ENCODE data around the gene NLN.
"Not testable (repeated sequence)": the region's sequence is repeated elsewhere in the genome, so short reads cannot be mapped to it uniquely, and the experiment has no call there.

Gene NLN

DNA sequence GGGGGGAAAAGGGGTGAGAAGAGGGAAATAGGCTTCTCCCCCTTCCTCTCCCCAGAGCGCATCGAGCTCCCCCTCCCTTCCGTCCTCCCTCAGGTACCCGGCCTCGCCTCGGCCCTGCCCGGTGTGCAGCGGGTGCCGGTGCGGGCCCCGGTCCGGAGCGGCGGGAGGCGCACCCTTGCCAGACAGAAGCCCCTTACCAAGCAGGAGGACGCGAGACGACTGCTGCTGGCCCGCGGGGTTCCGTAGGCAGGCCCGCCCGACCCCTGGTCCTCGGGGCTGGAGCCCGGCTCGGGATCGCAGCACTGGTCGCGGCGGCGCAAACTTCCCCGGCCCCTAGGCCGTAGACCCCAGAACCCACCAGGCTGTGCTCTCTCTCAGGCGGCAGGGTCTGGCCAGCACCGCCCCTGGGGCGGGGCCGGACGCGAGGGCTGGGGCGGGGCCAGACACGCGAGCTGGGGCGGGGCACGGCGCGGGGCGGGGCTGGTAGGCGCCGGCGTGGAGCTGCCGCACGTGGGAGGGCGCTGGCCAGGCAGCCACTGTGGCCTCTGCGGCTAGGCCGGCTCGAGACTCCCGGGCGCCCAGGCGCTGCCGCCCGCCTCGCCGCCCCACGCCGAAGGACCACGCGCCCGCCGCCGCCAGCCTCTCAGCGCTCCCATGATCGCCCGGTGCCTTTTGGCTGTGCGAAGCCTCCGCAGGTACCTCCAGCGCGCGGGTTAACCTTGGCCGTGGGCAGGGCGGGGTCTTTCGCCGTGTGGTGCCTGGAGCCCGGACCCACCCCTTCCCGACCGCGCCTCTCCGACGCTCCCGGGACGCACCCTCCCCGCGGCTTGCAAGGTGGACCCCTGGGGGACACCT is at the start of gene NLN, which contains the start of gene SGTB:
Gene NLN, plus strand, starts transcription at position 486 of the 855 bp plus-strand sequence. Its CDS starts 169 bp downstream, at position 655.
Gene SGTB, minus strand, starts transcription at position 390 of the 855 bp plus-strand sequence. CDS start 1,302 bp downstream, outside the sequence.
- no peaks in the 10 kb centered on the region for H3K36me3 Mint-ChIP-seq
- peaks cover 27% of the 10 kb centered on the region for H3K4me1 Mint-ChIP-seq (ENCODE audit: low read depth)
- no peaks in the 10 kb centered on the region for H3K27me3 Mint-ChIP-seq
- peak within 1 kb of the TSS; percentile 97 for H3K27ac Mint-ChIP-seq
- H3K4me3 Mint-ChIP-seq, result peak within 1 kb of the TSS; percentile 92
- H3K9me3 Mint-ChIP-seq (ENCODE audit: low read depth), result no peaks in the 10 kb centered on the region

DNA sequence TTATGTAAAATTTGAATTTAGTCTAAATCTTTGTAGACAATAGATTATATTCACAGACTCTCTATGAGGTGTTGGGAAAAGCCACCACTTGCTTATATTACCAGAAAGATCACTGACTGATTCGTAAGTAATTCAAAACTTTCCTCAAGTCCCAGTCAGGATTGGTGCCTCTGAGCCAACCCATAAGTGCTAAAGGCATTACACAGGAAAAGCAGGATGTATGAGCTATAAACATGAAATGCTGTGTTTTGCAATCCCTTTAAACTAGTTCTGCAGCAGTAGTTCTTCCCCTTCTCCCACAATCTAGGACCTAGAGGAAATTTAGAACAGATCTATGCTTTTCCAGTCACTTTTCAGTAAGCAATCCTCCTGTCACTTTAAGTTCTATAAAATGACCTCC is 49.2 kb upstream of the NLN start:
- H3K9me3 Mint-ChIP-seq (ENCODE audit: low read depth), result no peaks in the 10 kb centered on the region
- H3K4me3 Mint-ChIP-seq, result no peak overlapping the region
- no peaks in the 10 kb centered on the region for H3K27me3 Mint-ChIP-seq
- H3K27ac Mint-ChIP-seq, result peak overlapping the region; percentile 50
- H3K4me1 Mint-ChIP-seq (ENCODE audit: low read depth), result peaks cover 33% of the 10 kb centered on the region
- peaks cover 7% of the 10 kb centered on the region for H3K36me3 Mint-ChIP-seq

DNA sequence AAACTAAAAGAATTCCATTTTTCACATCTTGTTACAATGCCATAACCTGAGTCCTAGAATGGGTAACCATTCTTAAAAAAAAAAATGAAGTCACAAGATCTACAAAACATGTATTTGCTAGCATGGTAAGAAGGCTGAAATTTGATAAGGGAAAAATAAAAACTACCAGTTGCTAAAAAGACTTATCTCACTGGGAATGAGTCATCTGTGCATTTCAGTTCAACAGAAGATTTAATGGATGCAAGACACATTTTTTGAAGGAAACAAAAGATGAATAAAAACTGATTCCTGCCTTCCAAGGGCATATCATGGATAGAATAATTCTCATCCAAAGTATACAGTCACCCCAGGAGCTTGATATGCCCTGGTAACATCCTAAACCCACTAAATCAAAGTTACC is 47.3 kb upstream of the NLN start:
- no peaks in the 10 kb centered on the region for H3K27me3 Mint-ChIP-seq
- H3K4me3 Mint-ChIP-seq, result no peak overlapping the region
- H3K27ac Mint-ChIP-seq, result peak overlapping the region; percentile 86
- peaks cover 46% of the 10 kb centered on the region for H3K4me1 Mint-ChIP-seq (ENCODE audit: low read depth)
- peaks cover 14% of the 10 kb centered on the region for H3K36me3 Mint-ChIP-seq
- H3K9me3 Mint-ChIP-seq (ENCODE audit: low read depth), result no peaks in the 10 kb centered on the region

DNA sequence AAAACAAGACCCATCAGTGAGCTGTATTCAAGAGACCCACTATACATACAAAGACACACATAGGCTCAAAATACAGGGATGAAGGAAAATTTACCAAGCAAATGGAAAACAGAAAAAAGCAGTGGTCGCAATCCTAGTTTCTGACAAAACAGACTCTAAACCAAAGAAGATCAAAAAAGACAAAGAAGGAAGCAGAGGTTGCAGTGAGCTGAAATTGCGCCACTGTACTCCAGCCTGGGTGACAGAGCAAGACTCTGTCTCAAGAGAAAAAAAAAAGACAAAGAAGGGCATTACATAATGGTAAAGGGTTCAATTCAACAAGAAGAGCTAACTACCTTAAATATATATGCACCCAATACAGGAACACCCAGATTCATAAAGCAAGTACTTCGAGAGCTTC is 45.9 kb upstream of the NLN start:
- H3K4me3 Mint-ChIP-seq, result peak overlapping the region; percentile 12
- H3K4me1 Mint-ChIP-seq (ENCODE audit: low read depth), result peaks cover 53% of the 10 kb centered on the region
- H3K9me3 Mint-ChIP-seq (ENCODE audit: low read depth); H3K27me3 Mint-ChIP-seq: not testable (repeated sequence)
- peak overlapping the region; percentile 86 for H3K27ac Mint-ChIP-seq
- peaks cover 25% of the 10 kb centered on the region for H3K36me3 Mint-ChIP-seq

DNA sequence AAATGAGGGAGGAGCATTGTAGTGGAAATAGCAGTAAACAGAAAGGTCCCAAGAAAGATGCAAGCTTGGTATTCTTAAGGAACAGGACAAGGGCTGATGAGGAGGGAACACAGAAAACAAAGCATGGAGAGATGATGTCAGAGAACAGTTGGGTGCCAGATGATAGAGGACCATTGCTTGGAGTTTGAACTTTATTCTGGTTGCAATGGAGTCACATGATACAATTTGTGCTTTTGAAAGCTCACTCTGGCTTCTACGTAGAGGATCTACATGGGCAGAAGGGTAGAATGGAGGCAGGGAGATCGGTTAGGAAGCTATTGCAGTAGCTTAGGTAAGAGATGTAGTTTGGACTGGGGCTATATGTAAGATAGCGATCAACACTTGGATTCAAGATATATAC is 39.9 kb upstream of the NLN start:
- Mint-ChIP-seq H3K36me3 (peaks cover 38% of the 10 kb centered on the region), H3K27me3 (no peaks in the 10 kb centered on the region)

DNA sequence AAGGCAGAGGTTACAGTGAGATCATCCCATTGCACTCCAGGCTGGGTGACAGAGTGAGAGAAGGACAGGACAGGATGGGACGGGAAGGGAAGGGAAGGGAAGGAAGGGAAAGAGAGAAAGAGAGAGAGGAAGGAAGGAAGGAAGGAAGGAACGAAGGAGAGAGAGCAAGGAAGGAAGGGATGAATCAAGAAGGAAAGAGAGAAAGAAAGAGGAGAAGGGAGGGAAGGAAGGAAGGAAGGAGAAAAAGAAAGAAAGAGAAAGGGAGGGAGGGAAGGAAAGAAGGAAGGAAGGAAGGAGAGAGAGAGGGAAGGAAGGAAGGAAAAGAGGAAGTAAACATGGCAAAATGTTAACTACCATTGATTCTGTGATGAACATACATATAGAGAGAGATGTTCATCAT is 28.9 kb upstream of the NLN start:
- Mint-ChIP-seq H3K9me3 (ENCODE audit: low read depth) (no peaks in the 10 kb centered on the region), H3K27me3 (no peaks in the 10 kb centered on the region), H3K4me1 (ENCODE audit: low read depth) (peaks cover 7% of the 10 kb centered on the region), H3K4me3 (no peak overlapping the region), H3K36me3 (peaks cover 10% of the 10 kb centered on the region), H3K27ac (no peak overlapping the region)

More for the DNA sequence above, 39.9 kb upstream of the NLN start:
- peak overlapping the region; percentile 4 for H3K27ac Mint-ChIP-seq
- peaks cover 38% of the 10 kb centered on the region for H3K4me1 Mint-ChIP-seq (ENCODE audit: low read depth)
- H3K9me3 Mint-ChIP-seq (ENCODE audit: low read depth), result no peaks in the 10 kb centered on the region
- H3K4me3 Mint-ChIP-seq, result no peak overlapping the region

DNA sequence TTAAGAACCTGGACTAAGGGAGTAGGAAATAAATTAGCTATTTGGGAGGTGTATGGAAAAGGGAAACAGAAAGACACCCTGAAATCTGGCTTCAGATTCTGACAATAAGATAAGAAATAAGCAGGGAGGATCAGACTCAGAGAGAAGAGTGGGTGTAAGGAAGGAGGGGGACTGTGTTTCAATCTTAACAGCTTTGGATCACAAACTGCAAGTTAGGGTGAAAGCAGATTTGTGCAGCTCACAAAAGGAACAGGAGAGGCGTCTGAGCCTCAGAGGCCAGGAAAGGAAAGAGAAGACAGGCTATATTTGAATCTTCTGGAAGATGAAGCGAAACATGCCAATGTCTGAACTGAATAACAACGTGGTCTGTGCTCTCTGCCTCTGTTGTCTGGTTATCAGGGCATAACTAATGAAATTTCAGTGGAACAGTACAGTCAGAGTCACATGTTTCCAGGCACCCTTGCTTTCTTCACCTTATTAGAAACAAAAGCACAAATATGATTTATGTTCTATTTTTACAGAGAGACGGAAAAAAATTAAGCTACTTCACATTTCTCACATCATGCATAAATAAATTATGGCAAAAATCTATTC is 26.7 kb upstream of the NLN start:
- Mint-ChIP-seq H3K27me3 (no peaks in the 10 kb centered on the region), H3K9me3 (ENCODE audit: low read depth) (no peaks in the 10 kb centered on the region), H3K27ac (no peak overlapping the region), H3K4me1 (ENCODE audit: low read depth) (peaks cover 14% of the 10 kb centered on the region), H3K4me3 (no peak overlapping the region), H3K36me3 (peaks cover 24% of the 10 kb centered on the region)

DNA sequence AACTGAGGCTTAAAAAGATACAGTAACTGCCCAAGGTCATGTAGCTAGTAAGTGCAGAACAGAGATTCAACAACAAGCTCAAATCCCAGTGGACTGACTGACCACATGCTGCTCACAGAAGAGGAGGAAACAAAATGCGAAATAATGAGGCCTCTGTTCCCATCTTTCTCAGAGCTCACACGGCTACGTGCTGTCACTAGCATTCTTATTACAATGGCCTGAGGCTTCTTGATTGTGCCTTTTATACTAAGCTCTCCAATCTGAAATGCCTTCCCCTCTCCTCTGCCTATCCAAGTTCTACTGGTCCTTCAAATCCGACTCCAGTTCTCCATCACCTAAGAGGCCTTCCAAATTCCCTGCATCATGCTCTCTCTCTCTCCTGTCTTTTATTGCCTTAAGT is 26.1 kb upstream of the NLN start:
- H3K4me3 Mint-ChIP-seq, result no peak overlapping the region
- H3K4me1 Mint-ChIP-seq (ENCODE audit: low read depth), result peaks cover 13% of the 10 kb centered on the region
- no peaks in the 10 kb centered on the region for H3K9me3 Mint-ChIP-seq (ENCODE audit: low read depth)
- H3K27ac Mint-ChIP-seq, result no peak overlapping the region
- no peaks in the 10 kb centered on the region for H3K27me3 Mint-ChIP-seq
- peaks cover 21% of the 10 kb centered on the region for H3K36me3 Mint-ChIP-seq

DNA sequence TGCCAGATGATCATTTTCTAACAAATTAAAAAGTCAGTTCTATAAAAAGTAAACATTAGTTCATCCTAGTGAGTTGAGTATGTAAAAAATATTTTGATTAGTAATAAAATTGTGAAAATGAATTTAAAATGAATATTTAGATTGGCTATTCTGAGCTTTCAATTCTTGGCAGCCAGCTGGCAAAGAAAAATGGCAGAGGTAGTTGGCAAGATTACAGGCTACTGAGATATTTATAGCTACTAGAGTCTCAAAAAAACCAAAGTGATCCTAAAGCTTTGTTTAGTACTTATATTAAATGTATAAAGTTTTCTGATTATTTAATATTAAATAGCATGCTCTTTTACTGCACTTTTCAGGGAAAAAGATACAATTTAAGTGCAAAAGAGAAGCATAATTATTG is 25.1 kb upstream of the NLN start:
- Mint-ChIP-seq H3K9me3 (ENCODE audit: low read depth) (no peaks in the 10 kb centered on the region), H3K4me3 (no peak overlapping the region), H3K27me3 (no peaks in the 10 kb centered on the region), H3K36me3 (peaks cover 19% of the 10 kb centered on the region), H3K4me1 (ENCODE audit: low read depth) (peaks cover 11% of the 10 kb centered on the region), H3K27ac (no peak overlapping the region)

DNA sequence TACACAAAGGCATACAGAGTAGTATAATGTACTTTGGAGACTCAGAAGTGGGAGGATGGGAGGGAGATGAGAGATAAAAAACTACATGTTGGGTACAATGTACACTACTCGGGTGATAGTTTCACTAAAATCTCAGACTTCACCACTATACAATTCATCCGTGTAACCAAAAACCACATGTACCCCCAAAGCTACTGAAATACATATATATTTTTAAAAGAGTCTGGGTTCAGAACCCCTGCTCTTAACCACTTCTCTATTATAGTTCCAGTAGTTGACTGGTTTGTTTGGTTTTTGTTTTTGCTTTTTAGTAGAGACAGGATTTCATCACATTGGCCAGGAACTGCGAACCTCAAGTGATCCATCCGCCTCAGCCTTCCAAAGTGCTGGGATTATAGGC is 22.7 kb upstream of the NLN start:
- no peaks in the 10 kb centered on the region for H3K9me3 Mint-ChIP-seq (ENCODE audit: low read depth)
- no peaks in the 10 kb centered on the region for H3K27me3 Mint-ChIP-seq
- H3K36me3 Mint-ChIP-seq, result peaks cover 19% of the 10 kb centered on the region
- H3K4me3 Mint-ChIP-seq, result no peak overlapping the region
- H3K27ac Mint-ChIP-seq, result no peak overlapping the region
- peaks cover 13% of the 10 kb centered on the region for H3K4me1 Mint-ChIP-seq (ENCODE audit: low read depth)

DNA sequence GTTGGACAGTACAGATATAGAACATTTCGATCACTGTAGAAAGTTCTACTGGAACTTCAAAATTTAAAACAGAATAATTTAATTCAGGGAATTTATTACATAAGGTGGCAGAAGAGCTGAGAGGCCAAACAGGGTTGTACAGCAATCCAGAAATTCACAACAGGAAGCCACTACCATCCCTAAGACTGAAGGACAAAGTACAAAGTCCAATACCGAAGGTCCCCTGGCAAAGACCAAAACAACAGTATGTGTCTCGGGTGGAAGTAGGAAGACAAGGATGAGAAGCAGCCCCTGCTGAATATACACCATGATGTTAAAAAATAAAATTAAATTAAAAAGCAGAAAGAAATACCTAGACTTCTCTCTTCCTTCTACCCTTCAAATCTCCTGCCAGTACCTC is 20.0 kb upstream of the NLN start:
- peaks cover 15% of the 10 kb centered on the region for H3K4me1 Mint-ChIP-seq (ENCODE audit: low read depth)
- no peak overlapping the region for H3K27ac Mint-ChIP-seq
- peaks cover 22% of the 10 kb centered on the region for H3K36me3 Mint-ChIP-seq
- H3K9me3 Mint-ChIP-seq (ENCODE audit: low read depth), result no peaks in the 10 kb centered on the region
- no peaks in the 10 kb centered on the region for H3K27me3 Mint-ChIP-seq
- H3K4me3 Mint-ChIP-seq, result no peak overlapping the region

DNA sequence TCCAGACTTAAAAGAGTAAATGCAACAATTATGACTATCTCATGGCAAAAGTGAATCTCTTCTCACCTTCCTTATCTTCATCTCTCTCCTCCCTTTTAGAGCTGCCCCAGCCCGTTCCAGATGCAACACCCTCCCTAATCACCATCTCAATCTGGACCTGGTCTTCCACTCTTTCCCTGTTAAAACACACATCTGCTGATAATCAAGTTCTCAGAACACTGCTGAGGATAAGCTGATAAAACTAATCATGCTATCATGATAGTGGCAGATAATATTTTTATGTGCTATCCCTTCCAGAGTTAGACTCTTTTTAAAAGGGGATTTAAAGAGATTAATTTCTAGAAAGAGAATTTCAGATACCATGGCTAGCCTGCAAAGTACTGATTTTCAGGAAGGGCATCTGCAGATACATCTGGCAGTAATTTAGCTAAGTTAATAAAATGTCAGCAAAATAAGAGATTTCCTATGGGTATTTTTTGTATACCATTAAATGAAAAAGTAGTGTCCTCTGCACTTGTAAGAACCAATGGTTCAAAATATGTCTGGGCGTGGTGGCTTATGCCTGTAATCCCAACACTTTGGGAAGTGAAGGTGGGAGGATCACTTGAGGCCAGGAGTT is 17.3 kb upstream of the NLN start:
- Mint-ChIP-seq H3K9me3 (ENCODE audit: low read depth) (no peaks in the 10 kb centered on the region), H3K36me3 (peaks cover 14% of the 10 kb centered on the region), H3K4me1 (ENCODE audit: low read depth) (peaks cover 9% of the 10 kb centered on the region), H3K27me3 (no peaks in the 10 kb centered on the region), H3K4me3 (no peak overlapping the region), H3K27ac (peak overlapping the region; percentile 16)

DNA sequence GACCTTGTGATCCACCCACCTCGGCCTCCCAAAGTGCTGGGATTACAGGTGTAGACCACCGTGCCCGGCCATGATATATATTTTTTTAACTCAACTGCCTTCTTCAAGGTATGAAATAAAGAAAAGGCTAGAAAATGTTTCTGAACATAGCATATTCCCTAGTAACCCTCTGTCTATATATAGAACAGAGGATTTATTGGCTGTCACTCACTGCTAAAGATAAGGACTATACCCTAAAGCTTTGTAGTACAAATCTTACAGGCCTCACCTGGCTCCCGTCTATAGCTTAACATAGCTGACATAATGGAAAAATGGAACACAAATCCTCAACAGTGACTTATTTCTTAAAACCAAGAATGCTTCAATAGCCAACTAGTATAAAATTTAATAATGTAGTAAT is 14.3 kb upstream of the NLN start:
- H3K27ac Mint-ChIP-seq, result no peak overlapping the region
- peaks cover 25% of the 10 kb centered on the region for H3K4me1 Mint-ChIP-seq (ENCODE audit: low read depth)
- no peaks in the 10 kb centered on the region for H3K27me3 Mint-ChIP-seq
- H3K9me3 Mint-ChIP-seq (ENCODE audit: low read depth), result no peaks in the 10 kb centered on the region
- H3K36me3 Mint-ChIP-seq, result peaks cover 8% of the 10 kb centered on the region
- H3K4me3 Mint-ChIP-seq, result no peak overlapping the region

DNA sequence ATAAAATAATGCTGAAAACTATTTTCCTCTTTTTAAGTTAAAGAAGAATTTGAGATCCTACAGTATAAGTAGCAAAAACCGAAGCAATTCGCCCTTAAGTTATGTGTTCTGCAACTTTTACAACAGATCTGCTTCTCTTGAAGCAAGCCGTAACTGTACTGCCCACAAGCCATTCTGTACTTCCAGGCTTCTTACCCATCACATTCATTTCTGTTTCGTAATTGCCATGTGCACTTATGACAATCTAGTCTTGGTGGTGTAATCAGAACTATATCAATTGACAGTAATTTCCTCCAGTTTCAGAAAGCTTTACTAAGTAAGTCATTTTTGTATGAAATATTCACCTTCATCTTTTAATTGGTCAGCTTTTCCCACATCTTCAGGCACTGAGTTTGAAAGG is 13.9 kb upstream of the NLN start:
- Mint-ChIP-seq H3K27me3 (no peaks in the 10 kb centered on the region), H3K9me3 (ENCODE audit: low read depth) (no peaks in the 10 kb centered on the region), H3K4me3 (no peak overlapping the region), H3K36me3 (peaks cover 8% of the 10 kb centered on the region), H3K4me1 (ENCODE audit: low read depth) (peaks cover 27% of the 10 kb centered on the region), H3K27ac (peak overlapping the region; percentile 34)

DNA sequence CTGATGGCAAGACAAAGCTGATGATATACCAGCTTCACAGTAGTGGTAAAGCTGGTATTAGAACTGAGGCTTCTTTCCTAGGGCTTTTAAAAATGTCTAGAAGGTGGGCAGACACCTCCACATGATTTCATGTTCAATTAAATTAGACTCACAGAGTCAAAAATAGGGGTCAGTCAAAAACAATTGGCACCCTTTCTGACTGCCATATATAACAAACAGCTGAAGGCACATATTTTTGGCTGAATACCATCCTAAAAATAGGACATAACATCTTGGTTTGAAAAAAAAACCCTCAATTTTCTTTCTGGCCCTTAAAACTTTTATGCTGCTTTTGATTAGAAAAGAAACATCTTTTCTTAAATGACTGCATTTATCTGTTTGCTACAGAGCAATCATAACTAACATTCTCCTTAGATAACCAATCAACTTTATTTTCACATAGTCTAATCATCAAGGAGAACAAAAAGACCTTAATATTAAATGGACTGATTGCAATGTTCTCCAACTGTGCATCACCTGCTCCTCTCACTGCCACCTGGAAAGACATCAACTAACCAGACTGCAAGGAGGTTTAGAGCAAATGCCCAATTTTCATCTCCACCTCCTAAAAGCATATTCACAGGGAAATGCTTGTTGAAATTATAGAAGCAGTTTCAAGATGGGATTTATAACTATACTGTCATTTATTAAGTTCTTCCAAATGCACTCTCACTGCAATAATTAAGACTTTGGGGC is 3.3 kb upstream of the NLN start:
- no peaks in the 10 kb centered on the region for H3K27me3 Mint-ChIP-seq
- peaks cover 6% of the 10 kb centered on the region for H3K36me3 Mint-ChIP-seq
- H3K4me3 Mint-ChIP-seq, result peak overlapping the region; percentile 91
- H3K9me3 Mint-ChIP-seq (ENCODE audit: low read depth), result no peaks in the 10 kb centered on the region
- H3K4me1 Mint-ChIP-seq (ENCODE audit: low read depth), result peaks cover 24% of the 10 kb centered on the region
- peak overlapping the region; percentile 95 for H3K27ac Mint-ChIP-seq

Data from activated naive CD8-positive, alpha-beta T cell (primary cell).